Inferior parietal cortex (tissue), 1 donor: ENCODE data around the gene KRTCAP2.
A peak's percentile ranks its signal among the peaks of the same experiment; 100 is the strongest.
"Not testable (repeated sequence)": the region's sequence is repeated elsewhere in the genome, so short reads cannot be mapped to it uniquely, and the experiment has no call there.

Experiments used
- DNase-seq: peaks from one replicate; pipeline ENCODE4 v3.0.0-alpha.2; 2016; ENCODE audit errors: extremely low spot score

Gene KRTCAP2

DNA sequence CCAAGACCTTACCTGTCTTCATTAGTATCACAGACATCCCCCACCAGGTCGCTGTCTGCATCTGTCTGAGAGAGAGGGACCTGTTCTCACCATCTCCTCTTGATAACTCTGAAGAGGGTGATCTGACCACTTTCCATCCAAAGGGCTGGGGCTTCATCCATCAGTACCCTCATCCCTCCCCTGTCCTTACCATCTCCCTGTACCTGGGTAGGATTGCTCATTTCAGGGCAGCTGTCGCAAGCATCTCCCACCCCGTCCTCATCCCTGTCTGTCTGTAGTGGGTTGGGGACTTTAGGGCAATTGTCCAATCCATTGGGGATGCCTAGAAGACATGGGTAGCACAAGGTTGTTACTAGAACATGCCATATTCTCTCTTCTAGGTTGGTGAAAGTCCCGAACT is 26.7 kb upstream of the KRTCAP2 start:
- no peak for DNase-seq

DNA sequence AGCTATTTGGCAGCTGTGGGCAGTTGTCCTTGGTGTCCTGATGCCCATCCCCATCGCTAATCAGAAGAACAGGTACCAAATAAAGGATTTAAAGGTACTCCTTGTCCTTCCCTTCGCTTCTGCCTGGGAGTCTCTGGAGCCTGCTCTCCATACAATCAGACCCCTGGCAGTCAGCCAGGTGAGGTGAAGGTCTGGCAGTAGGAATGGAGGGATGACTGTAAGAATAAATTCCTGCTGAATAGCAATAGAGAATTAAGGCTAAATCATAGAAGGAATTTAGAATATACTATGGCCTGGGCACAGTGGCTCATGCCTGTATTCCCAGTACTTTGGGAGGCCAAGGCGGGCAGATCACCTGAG is 25.4 kb upstream of the KRTCAP2 start:
- no peak for DNase-seq

DNA sequence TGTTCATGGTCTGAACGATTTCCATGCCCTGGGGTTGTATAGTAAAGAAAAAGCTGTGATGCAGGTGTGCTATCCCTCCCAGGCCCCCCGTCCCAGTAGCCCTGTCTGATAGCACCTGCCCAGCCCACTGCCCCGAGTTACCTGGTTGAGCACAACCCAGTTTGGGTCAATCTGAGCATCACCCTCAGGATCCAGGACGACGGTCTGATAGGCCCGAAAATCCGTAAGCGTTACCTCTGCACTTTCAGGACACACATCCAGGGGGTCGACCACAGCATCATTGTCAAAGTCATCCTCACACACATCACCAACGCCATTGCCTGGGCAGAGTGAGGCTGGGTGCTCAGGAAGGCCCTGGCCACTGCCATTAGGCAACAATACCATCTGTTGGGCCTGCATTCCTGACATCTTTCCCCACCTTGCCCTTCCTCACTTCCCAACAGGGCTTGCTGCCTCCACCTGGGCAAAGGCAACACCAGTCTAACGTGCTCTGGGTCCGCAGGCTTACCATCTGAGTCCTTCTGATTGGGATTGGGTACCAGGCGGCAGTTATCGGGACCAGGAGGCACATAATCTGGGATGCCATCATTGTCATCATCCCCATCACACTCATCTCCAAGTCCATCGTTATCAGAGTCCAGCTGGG is 24.9 kb upstream of the KRTCAP2 start:
- DNase-seq: no peak

DNA sequence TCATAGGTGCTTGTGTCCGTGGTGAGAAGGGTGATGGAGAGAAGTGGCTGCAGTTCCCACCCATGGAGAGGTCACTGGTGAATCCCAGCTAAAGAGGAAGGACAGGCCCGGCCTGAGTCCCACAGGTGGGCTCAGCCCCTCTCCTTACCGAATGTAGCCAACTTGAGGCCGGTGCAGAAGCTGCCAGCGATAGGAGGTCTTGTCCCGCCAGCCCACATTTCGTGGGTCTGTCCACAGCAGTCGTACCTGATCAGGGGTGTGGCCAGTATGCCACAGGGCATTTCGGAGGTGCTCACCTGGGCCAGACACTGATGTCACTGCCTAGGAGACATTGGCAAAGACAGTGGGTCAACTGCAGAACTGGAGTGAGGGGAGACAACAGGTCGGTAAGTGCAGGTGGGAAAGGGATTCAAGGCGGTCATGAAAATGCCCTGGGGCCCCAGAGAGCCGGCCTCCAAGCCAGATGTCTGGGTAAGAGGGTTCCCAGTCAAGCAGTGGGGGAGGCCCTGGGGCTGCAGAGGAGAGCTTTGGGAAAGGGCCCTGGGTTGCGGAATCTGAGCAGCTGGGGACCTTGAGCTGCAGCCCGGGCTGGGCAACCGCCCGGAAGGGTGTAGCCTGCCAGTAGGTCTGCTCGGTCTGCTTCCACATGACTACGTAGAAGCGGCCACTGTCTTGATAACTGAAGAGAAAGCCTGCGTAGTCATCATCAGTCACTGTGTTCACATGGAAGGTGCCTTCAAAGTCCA is 24.0 kb upstream of the KRTCAP2 start:
- DNase-seq: no peak

DNA sequence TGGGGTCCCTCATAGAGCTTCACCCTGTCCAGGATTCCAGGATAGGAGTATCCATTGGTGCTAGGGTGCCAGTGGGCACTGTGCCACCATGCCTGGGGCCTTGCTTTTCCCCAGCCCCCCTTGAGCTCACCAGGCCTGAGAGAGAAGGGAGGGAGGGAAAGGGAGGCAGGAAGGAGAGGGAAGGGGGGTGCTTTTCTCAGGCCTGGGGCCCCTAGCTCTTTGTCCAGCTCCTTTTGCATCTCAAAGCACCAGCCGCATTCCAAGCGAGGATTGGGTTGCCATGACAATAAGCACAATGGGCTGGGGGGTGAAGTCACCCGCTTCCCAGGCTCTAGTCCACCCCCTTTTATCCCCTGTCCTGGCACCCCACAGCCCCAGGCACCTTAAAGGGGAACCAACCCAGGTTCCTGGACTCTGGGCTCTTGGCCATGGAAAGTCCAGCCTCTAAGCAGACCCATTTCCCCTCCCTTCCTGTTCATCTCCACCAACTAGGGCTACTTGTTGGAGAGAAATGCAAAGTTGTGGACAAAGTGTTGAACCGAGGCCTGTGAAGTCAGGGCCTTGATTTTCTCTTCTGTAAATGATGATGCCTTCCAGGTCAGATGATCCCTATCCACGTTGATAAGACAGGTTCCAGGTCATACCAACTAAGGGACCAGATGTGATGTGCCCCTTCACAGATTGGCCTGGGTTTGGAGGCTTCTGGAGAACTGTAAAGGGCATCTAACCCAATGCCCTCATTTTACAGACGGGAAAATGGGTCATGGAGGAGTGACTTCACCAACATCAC is 23.2 kb upstream of the KRTCAP2 start:
- no peak for DNase-seq

DNA sequence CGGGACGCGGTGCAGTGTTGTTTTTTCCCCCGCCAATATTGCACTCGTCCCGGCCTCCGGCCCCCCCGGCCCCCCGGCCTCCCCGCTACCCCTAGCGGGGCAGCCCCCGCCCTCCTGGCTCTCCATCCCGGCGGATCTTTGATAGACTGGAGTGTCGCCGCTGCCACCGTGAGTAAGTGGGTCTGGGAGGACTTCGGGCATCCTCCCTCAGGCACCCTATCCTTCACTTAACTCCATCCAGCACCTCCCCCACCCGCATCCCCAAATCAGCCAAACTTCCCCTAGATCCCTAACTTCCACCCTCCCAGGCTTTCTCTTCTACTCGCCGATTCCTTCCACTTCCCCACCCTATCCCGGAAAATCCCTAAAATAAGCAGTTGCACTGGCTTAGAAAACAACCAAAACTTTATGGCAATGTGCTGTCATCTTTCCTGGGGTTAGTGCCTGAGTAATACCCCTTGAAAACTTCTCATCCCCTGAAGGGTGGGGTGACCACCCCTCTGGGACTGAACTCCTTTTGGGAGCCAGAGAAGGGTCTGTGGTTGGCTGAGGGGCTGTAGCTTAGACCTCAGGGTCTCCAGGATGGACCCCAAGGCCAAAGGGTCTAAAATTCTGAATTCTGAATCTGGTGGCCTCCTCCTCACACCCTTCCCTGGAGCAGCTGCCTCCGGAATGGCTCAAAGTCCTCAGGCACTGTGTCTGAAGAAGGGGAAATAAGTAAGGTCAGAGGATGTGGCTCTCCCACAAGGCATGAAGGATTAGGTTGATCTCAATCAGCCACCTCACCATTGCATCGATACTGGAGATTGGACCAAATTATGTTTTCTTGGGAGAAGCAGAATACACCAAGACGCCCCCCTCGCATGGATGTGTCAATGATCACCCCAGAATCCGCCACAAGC is 22.3 kb upstream of the KRTCAP2 start:
- no peak for DNase-seq

DNA sequence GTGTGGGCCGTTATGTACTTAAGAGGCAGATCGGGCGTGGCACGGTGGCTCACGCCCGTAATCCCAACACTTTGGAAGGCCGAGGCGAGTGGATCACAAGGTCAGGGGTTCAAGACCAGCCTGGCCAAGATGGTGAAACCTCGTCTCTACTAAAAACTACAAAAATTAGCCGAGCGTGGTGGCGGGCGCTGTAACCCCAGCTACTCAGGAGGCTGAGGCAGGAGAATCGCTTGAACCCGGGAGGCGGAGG is 20.8 kb upstream of the KRTCAP2 start:
- not testable (repeated sequence) for DNase-seq

DNA sequence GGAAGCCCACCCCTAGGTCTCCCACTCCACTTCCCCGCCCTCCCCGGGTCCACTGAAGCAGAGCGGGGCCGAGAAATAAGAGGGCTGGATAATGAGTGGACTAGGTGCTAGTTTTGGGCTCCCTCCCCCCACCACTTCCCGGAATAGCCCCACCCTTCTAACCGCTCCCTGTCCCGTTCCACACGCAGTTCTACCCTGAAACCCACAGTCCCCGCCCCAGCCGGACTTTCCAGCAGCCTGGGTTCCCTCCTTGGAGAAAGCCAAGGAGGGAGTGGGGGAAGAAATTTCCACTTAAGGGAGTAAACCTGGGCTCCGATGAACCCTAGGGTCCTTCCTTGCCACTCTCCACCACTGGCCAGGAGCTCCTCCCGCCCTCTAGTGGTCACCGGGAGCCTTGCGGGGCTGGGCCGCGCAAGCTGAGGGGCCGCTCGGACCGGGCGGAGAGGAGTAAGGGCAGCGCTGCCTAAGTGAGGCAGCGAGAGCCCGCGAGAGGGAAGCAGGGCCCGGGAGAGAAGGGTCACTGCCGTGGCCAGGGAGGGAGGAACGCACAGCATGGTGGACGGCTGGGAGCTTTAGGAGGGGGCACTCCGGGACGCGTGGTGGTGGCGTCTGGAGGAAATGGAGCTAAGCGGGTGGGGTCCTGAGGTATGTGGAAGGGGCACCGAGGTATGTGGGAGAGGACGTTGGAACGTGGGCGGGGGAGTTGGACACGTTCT is 20.3 kb upstream of the KRTCAP2 start:
- DNase-seq: peak; percentile 79

DNA sequence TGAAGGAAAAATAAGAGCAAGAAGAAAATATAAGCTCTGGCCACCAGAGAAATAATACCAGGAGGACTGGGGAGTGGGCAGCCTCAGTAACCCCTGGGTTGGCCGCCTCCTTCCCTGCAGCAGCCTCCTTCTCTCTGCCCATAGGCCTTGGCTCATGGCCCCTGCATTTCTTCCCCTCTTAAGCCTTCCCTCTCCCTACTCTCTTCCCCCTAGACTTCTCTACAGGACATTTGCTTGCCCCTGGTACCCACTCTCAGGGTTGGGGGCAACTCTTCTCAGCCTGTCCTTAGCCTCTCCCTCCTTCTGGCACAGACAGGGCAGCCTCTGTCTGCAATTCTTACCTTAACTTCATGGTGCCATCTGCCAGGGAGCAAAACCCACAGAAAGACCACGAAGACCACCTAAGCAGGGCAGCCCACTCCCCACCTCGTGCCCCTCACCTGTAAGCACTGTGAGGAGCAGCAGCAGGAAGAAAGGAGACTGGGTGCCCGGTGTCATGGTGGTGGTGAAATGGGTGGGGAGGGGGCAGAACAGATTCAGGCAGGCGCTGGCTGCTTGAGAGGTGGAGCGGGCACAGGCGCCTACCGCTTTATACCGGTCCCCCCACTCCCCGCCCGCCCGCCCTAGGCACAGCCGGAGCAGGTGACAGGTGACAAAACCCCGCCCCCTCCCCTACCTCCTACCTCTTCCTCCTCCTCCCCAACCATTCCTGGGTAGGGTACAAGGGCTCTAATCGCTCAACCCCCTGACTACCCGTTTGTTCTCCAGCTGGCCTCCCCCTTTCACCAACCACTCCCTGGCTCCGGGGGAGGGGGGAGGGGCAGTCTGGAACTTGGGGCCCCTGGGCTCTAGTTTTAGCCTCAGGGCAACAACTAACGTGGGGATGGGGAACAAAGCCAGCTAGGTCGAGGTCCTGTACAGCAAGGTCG is 19.5 kb upstream of the KRTCAP2 start:
- DNase-seq: no peak

DNA sequence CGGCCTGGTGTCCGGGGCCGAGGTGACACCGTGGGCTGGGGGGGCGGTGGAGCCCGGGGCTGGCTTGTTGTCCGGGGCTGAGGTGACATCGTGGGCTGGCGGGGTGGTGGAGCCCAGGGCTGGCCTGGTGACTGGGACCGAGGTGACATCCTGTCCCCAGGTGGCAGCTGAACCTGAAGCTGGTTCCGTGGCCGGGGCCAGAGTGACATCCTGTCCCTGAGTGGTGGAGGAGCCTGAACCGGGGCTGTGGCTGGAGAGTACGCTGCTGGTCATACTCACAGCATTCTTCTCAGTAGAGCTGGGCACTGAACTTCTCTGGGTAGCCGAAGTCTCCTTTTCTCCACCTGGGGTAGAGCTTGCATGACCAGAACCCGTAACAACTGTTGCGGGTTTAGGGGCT is 18.8 kb upstream of the KRTCAP2 start:
- DNase-seq: no peak

DNA sequence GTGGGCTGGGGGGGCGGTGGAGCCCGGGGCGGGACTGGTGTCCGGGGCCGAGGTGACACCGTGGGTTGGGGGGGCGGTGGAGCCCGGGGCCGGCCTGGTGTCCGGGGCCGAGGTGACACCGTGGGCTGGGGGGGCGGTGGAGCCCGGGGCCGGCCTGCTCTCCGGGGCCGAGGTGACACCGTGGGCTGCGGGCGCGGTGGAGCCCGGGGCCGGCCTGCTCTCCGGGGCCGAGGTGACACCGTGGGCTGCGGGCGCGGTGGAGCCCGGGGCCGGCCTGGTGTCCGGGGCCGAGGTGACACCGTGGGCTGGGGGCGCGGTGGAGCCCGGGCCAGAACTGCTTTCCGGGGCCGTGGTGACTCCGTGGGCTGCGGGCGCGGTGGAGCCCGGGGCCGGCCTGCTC is 16.8 kb upstream of the KRTCAP2 start:
- not testable (repeated sequence) for DNase-seq

DNA sequence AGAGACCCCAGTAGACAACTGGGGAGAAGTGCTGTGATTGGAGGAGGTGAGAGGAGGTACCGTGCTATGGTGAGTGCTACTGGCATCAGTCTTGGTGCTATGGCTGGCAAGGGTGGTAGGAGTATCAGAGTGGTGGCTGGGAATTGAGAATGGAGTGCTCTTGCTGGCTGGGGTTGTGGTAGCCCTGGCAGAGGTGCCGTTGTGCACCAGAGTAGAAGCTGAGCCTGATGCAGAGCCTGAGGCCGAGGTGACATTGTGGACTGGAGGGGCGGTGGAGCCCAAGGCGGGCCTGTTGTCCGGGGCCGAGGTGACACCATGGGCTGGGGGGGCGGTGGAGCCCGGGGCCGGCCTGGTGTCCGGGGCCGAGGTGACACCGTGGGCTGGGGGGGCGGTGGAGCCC is 15.2 kb upstream of the KRTCAP2 start:
- no peak for DNase-seq

DNA sequence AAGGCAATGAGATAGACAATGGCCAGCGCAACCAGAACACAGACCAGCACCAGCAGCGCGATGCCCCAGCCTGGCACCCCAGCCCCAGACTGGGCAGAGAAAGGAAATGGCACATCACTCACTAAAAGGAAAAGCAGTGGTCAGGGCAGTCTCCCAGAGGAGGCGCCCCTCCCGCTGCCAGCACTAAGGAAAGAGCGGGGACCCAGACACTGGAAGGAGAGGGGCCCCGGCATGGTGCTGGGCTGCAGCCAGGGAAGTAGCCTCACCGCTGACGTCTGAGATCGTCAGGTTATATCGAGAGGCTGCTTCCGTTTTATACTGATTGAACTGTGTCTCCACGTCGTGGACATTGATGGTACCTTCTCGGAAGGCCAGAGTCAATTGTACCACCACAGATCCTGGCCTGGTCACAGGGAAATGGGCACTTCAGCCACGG is 14.4 kb upstream of the KRTCAP2 start:
- no peak for DNase-seq

DNA sequence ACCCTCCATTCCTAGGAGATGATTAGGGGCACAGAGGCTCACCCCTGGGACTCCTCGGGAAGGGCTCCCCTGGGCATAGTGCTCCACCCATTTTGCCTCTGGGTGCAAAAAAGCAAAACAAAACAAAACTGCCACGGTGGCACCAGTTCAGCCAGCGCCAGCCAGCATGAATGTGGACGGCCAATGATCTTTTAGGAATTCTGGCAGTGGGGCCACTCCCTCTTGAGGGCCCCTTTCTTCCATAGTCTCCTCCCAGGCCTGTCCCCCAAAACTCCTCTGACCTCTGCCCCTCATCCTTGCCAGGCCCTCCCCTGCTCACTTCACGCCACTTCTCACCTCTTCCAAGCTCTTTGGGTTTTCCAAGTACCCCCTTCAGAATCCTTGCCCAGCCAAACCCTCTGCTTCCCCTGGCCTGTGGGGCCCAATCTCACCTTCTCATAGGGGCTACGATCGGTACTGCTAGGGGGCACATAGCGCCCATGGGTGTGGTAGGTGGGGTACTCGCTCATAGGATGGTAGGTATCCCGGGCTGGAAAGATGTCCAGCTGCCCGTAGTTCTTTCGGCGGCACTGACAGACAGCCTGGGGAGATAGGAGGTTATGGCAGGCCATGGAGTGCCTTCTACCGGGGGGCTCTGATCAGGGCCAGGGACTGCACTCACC is 13.8 kb upstream of the KRTCAP2 start:
- no peak for DNase-seq

DNA sequence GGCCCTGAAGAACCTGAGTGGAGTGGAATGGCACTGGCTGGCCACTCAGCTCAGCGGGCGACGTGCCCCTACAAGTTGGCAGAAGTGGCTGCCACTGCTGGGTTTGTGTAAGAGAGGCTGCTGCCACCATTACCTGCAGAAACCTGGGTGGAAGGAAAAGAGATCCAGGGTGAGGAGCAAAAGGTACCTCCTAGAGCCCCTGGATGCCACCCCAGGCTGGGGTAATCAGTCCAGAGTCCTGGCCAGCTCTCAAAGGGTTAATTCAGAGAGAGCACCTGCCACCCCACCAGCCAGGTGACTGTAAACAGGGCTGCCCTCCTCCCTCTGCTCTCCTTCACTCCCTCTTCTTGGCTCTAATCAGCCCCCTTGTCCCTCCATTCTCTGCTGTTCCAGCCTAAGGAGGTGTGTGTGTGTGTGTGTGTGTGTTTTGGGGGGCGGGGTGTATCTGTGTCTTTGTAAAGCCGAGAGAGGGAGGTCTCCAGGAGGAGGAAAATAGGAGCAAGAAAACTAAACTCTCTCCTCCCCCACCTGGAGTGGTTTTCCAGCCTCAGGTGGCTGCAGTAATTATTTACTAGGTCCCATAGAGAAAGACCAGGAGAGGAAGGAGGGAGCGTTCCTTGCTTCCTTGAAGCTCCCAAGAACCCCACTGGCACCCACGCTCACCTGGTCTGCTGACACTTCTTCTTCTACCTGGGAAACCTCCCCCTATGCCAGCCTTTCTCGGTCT is 13.1 kb upstream of the KRTCAP2 start:
- DNase-seq: no peak

DNA sequence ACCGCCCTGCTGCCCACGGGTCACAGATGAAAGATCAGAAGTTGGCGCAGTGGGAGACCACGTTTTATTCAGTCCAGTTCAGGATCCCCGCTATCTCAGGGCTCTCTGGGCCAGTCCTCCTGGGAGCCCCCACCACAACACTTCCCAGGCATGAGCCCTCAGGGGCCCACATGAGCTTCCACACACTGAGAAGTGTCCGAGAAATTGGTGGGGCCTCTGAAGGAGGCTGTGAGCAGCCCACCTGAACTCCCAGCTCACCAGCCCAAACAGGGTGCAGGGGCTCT is 12.6 kb upstream of the KRTCAP2 start:
- DNase-seq: no peak

DNA sequence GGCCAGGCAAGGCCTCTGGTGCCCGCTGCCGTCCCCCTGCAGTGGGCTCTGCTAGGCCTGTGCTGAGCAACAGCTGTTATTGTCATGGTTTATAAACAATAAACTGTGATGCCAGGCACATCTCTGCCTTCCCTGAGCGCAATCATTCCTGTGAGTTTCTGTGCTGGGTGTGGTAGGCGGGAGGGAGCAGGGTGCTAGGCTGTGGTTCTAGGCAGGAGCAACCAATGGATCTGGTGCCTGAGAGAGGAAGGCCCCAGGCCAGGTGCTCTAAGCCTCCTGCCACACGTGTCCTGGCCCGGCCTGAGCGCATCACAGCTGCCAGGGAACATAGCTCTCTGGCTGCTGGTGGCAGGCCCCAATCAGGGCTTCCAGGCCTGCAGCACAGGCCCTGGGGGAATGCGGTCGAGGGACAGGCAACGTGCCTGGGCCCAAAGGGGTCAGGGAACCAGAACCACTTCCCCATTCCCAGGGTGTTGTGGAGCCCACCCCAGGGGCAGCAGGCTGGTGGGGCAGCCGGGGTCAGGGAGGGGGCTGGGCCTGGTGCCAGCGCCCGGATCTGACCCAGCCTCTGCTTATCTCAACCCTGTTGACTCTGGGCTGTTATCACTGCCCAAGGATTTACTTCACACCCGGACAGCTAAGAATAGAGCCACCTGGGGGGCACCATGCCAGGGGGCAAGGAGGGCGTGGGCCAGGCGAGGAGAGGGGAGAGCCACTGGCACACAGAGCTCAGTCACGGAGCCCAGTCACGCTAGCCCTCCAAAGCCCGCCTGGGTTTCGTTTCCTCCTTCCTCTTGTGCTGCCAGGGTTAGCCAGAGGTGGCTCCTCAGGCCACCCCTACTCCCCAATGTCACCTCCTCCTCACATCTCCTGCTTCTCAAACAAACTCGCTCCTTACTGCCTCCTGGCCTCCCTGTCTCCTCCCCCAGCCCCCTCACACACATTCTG is 12.0 kb upstream of the KRTCAP2 start:
- DNase-seq: no peak

DNA sequence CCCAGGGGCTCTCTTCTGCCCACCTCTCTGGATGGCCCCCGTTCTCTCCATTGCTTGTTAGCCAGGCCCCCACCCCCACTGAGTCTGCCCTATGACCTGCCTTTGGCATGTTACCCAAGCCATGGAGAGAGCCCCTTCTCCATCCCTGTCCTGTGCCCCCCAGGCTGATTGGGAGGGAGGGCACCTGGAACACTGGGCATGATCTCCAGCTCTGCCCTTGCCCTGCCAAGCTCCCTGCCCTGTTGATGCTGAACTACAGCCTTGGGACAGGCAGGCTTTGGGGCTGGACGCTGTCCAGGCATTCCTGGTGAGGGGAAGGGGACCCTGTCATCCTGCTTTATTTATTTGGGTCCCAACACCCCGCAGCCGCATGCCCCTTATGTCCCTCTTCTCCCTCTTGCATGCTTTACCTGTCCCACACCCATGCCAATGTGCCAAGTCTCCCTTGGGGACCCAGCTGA is 11.3 kb upstream of the KRTCAP2 start:
- DNase-seq: no peak
